GM04503 (cell line): ENCODE measurements around the gene PYGM.

ENCODE experiments used
- DNase-seq: peaks from one replicate; pipeline ENCODE4 v3.0.0-alpha.2; 2012; ENCODE audit warnings: low read depth

Gene PYGM

GRCh38 chr11:64735725-64736259, 24.0 kb downstream of the PYGM start:
- no peak for DNase-seq

- DNase-seq: no peak
Measured at GRCh38 chr11:64734811-64735724, 24.7 kb downstream of the PYGM start.

GRCh38 chr11:64731601-64732000, 28.2 kb downstream of the PYGM start:
- DNase-seq: no peak

DNA sequence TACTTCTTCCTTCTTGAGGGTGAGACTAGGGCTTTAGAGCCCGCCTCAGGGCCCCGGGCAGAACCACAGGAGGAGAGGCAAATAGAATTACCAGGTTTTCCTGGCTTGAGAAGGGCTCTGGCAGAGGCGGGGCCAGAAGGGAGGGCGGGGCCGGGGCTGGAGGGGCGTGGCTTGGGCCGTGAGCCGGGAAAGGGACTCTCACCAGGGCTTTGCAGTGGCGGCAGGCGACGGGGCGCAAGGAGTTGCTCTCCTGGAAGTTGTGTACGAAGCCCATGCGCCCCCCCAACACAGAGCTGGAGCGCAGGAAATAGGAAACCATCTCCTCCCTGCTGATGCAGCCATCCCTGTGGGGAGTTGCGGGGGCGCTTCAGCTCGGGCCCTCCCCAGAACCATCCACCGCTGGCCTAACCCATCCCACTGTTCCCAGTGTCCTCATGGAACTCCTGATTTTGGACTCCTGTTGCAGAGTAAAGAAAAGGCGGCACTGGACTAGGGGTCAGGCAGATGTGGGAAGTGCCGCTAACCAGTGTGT, 29.9 kb downstream of the PYGM start:
- no peak for DNase-seq

DNA sequence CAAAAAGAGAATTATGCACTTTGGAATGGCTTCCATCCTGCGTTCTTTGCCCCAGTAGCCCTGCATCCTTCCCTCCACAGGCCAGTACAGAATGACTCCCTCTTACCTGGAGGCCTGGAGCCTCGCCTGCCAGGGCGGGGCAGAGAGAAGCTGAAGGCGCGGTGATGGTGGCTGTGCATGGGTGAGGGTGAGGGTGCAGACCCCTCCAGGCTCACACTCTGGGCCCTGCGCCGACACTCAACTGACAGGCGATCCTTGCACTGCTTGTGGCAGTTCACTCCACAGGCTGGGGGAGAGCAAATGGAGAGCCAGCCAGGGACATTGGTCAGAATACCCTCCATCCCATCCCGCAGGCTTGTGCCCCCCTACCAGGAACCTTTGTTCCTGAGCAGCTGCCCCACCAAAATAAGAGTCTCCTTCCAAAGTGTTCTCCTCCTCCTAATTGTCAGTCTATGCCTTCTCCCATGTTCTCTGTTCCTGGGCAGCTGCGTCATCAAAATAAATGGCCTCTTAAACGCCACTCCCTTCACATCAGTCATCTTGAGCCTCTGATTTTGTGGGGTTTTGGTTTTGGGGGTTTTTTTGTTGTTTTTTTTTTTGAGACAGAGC, 30.9 kb downstream of the PYGM start:
- no peak for DNase-seq

- no peak for DNase-seq
Measured at GRCh38 chr11:64726867-64727530, 32.8 kb downstream of the PYGM start.

DNA sequence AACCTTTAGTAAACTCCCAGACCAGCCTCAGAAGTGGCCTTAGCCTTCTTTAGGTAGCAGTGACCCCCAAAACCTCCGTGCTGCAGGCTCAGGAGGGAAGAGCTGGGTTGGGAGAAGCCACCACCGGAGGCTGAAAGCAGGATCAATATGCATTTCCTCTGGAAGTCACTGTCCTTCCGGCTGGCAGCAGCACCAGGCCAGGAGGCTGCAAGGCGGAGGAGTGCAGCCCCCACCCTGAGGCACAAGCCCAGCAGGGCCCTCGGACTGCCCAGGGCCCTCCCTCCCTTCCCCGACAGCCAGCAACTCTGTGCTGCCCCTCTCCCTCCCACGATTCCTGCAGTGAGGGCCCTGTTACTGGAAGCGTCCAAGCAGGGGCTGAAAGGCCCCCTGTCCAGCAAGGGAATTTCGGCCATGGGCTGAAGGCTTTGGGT, 33.5 kb downstream of the PYGM start:
- DNase-seq: no peak

DNA sequence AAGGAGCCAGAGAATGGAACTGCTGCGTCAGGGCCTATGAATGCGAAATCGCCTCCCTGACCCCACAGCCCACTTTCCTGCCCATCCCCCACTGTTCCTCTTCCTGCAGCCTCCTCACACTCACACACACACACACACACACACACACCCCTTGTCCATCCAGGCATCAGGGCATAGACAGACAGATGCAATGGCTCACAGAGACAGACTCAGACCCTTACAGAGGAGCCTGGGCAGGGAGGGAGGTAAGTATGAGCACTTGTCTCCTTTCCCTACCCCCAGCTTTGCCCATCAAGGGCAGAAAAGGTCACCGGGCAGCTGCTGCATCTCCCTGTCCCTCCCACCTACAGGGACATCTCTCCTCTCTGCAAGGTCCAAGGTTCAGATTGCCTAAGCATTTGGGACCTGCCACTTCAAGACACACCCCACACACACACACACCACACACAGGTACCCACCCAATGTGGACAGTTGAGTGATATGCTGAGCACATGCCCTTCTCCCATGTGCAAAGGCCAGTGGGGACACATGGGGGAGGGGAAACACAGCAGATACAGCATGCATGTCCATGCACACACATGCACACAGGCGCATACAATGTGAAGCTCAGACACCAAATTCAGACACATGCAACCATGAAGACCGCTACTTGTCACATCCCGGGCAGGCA, 34.8 kb downstream of the PYGM start:
- DNase-seq: no peak

- no peak for DNase-seq
Measured at GRCh38 chr11:64723907-64724862, 35.6 kb downstream of the PYGM start.

DNA sequence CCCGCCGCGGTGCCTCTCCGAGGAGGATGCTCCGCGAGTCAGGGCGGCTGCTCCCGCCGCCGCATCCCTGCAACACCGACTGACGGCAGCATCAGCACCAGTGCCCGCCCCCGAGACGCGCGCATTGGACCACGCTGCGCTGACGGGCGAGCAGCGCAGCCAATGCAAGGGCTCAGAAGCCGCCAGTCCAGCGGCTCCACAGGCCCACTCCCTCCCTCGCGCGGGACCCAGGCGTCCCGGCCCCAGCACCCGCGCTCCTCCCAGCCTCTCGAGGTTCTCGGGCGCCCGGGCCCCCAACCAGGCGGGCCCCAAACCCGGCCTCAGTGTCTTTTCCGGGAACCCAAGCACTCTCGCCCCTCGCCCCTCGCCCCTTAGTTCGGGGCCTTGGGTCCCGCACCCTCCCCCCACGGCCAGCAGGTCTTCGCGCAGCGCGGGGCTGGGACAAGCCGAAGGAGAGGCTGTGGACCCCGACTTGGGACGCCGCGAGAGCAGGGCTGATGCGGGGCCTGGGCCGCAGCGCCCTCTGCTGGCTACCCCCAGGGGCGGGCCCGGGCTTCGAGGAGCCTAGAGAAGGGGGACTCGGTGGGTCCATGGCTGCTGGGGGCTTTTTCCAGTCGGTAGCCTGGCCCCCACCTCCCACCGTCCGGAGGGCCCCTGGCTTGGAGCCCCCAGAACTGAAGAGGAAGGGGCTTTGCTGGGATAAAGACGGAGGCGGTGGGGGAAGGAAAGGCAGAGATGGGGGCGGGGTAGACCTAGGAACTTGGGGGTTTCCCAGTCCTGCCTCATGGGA, 36.5 kb downstream of the PYGM start, which contains the start of gene NRXN2:
Gene NRXN2 (minus strand): TSS at position 81 of the 790 bp plus-strand sequence. CDS start 9,498 bp downstream, outside the sequence.
- DNase-seq: no peak

- DNase-seq: no peak
Measured at GRCh38 chr11:64722141-64723065, 37.4 kb downstream of the PYGM start.

DNA sequence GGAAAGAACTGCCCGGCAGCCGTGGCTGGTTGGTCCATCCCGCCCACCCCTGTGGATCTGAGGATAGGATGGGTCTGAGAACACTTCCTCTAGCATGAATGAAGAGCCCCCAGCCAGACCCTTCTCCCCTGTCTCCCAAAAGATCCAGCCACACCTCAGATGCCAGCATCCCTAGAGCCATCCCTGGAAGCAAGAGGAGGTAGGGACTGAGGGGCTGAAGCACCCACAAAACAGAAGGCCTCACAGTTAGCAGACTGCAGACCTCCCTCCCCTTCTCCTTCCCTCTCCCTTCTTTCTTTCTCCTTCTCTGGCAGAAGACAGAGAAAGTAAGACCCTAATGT, 38.4 kb downstream of the PYGM start:
- no peak for DNase-seq

GRCh38 chr11:64720640-64721358, 39.0 kb downstream of the PYGM start:
- no peak for DNase-seq

- DNase-seq: no peak
Measured at GRCh38 chr11:64720167-64720566, 39.6 kb downstream of the PYGM start.

DNA sequence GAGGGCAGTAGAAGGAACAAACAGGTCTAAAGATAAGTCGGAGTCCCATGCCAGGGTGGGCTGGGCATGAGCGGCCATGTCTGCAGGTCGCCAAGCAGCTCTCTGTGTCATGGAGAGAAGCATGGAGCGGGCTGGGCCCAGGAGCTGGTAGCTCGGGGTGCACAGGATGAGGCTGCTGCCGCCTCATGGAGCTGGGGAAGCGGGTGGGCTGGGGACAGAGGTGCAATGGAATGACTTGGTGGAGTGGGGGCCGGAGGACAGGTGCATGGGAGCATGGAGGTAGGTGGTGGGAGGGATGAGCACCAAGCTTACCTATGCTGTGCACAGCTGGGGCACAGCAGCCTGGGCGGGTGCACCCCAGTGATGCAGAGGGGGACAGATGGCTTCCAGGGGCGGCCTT, 40.4 kb downstream of the PYGM start:
- DNase-seq: no peak

DNA sequence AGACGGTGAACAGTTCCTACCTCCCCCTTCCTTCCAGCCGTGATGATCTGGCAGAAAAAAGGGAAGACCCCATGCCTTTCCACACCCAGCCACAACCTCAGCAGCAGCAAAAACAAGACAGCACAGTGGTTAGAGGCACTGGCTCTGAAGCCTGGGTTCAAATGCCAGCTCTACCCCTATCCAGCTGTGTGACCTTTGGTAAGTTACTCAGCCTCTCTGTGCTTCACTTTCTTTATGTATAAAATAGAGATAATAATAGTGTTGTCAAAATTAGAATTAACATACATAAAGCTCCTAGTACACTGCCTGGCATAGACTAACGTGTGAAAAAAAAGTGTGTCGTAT, 41.0 kb downstream of the PYGM start:
- DNase-seq: no peak

DNA sequence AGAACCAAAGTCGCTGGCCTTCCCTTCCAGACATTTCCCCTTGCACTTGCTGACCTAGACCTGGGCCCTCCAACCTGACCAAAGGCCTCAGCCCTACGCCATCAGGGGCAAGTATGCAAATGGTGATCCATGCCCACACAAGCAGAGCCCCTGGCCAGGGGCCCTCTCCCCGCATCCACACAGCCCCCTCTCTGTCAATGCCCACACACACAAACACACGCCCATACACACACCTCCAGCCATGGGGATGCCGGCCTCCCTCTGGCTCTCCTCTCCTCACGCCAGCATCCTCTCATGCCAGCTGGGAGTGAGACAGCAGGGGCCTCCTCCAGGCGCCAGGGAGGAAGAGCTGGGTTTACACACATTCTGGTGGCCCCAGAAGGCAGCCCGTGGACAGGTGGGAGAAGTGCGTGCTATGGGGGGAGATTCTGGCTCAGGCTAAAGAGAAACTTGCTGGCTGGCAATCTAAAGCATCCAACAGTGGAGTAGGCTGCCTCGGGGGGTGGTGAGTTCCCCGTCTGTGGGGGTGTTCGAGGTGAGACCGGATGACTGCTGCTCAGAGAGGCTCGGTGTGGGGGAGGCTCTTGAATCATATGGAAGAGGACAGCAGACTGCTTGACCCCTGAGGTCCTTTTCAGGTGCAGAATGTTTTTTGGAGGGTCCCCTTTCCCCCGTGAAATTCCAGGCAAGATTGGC, 41.5 kb downstream of the PYGM start:
- no peak for DNase-seq

DNA sequence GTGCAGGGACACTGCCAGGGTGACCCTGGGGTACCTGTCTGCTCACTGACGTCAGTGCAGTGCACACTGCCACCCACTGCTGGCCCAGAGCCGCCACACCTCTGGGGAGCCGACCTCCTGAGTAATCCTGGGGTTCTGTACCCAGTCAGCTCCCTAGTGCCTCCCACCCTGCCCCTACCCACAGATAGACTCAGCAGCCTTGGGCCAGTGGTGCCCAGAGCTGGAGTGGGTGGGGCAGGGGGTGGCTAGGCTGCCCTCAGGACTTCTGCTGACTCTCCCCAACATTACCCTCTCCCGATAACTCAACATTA, 42.6 kb downstream of the PYGM start:
- no peak for DNase-seq
